Measurements from ENCODE around the gene SLC20A1. TPM values are rescaled to one million over a fixed set of nuclear protein-coding genes. Genes with fewer than 3 reads are reported as not detected.

Gene SLC20A1
- total RNA-seq, 4 donors from 2014 or later, result 5.0 to 19.2 (median 12.4) TPM

- peak in 1 of 2 donors; percentile 65 for DNase-seq (ENCODE audit: low spot score in 2 of 2)
- 84 to 88% methylated on average over 9 of the region's 9 CpGs for WGBS, 2 donors
- TF ChIP-seq POLR2A (IDR thresholded peaks at IDR 0.05), result no peak
- TF ChIP-seq CTCF (IDR thresholded peaks at IDR 0.05), result no peak
- intact Hi-C loops (cut with DNase I; ENCODE audit: low total_unique reads), result no loop called here
- H3K4me3 ChIP-seq (ENCODE audit: low read depth, poor library complexity, severe bottlenecking), result no peak overlapping the region
These were observed 47.9 kb downstream of the SLC20A1 start for GRCh38 chr2:112693596-112693995.

- intact Hi-C loops (cut with DNase I; ENCODE audit: low total_unique reads), result no loop called here
- WGBS, 2 donors, result 97 to 98% methylated on average over 11 to 12 of the region's 12 CpGs
- peak in 1 of 2 donors; percentile 76 for DNase-seq (ENCODE audit: low spot score in 2 of 2)
These were observed 48.4 kb downstream of the SLC20A1 start for GRCh38 chr2:112694182-112694581.

GRCh38 chr2:112698834-112699515, 53.2 kb downstream of the SLC20A1 start:
- 76 to 87% methylated on average over 3 of the region's 3 CpGs for WGBS, 2 donors
- no peak overlapping the region for H3K4me3 ChIP-seq (ENCODE audit: low read depth, poor library complexity, severe bottlenecking)
- intact Hi-C loops (cut with DNase I; ENCODE audit: low total_unique reads), result no loop called here
- no peak for DNase-seq (ENCODE audit: low spot score in 2 of 2)
- no peak for TF ChIP-seq POLR2A (IDR thresholded peaks at IDR 0.05)
- no peak for TF ChIP-seq CTCF (IDR thresholded peaks at IDR 0.05)

More at GRCh38 chr2:112694182-112694581, 48.4 kb downstream of the SLC20A1 start:
- TF ChIP-seq POLR2A (IDR thresholded peaks at IDR 0.05) (no peak), CTCF (IDR thresholded peaks at IDR 0.05) (no peak)
- H3K4me3 ChIP-seq (ENCODE audit: low read depth, poor library complexity, severe bottlenecking), result no peak overlapping the region

GRCh38 chr2:112699984-112700667, 54.4 kb downstream of the SLC20A1 start:
- H3K4me3 ChIP-seq (ENCODE audit: low read depth, poor library complexity, severe bottlenecking), result no peak overlapping the region
- no peak for DNase-seq (ENCODE audit: low spot score in 2 of 2)
- TF ChIP-seq POLR2A (IDR thresholded peaks at IDR 0.05), result no peak
- no peak for TF ChIP-seq CTCF (IDR thresholded peaks at IDR 0.05)
- intact Hi-C loops (cut with DNase I; ENCODE audit: low total_unique reads), result no loop called here
- 65 to 76% methylated on average over 3 of the region's 3 CpGs for WGBS, 2 donors

- DNase-seq (ENCODE audit: low spot score in 2 of 2), result peak in 1 of 2 donors; percentile 40
- 73 to 78% methylated on average over 8 of the region's 8 CpGs for WGBS, 2 donors
- H3K4me3 ChIP-seq (ENCODE audit: low read depth, poor library complexity, severe bottlenecking), result no peak overlapping the region
- intact Hi-C loops (cut with DNase I; ENCODE audit: low total_unique reads), result no loop called here
- TF ChIP-seq CTCF (IDR thresholded peaks at IDR 0.05) (no peak), POLR2A (IDR thresholded peaks at IDR 0.05) (no peak)
These were observed 55.3 kb downstream of the SLC20A1 start for GRCh38 chr2:112701052-112701451.

All from lower leg skin (tissue), 4 donors.